GM12878 (cell line): Measurements from ENCODE around the gene RND2. TPM values are rescaled to one million over a fixed set of nuclear protein-coding genes. Genes with fewer than 3 reads are reported as not detected.

ENCODE experiments used
- ATAC-seq: fragments of 200-7000 bp; cut with Tn5 transposase; 3 replicates; pipeline ENCODE4 v1.9.1; 2020; ENCODE audit warnings: mild to moderate bottlenecking, moderate library complexity
- BruUV-seq: library from RNA; stranded (reverse); fragments of 400-500 nt; replicated peaks from 2 replicates; lab custom pipeline; 2021; lab: Mats Ljungman, UMichigan
- CTCF ChIA-PET: fragments of 300-600 bp; sonication (Branson Sonifier 250); formaldehyde crosslinking; extraction: SDS; loops from one replicate; lab custom pipeline; 2021; ENCODE audit warnings: inconsistent platforms; lab: Yijun Ruan, JAX
- POLR2A ChIA-PET: fragments of 350-600 bp; formaldehyde crosslinking; extraction: SDS; loops from one replicate; lab custom pipeline; 2021; ENCODE audit warnings: inconsistent platforms; lab: Charles Lee
- RAD21 ChIA-PET: fragments of 300-600 bp; sonication (Branson Sonifier 250); formaldehyde crosslinking; loops from one replicate; lab custom pipeline; 2023; ENCODE audit warnings: antibody characterized with exemption; ENCODE audit not compliant: unreplicated experiment; lab: Charles Lee
- SMC1A ChIA-PET: fragments of 300-600 bp; sonication (Branson Sonifier 250); formaldehyde crosslinking; loops from one replicate; lab custom pipeline; 2023; ENCODE audit not compliant: unreplicated experiment, uncharacterized antibody; lab: Charles Lee
- DNase-seq: peaks from one replicate; pipeline ENCODE4 v3.0.0-alpha.2; 2011; ENCODE audit warnings: low read depth, low spot score
- FAIRE-seq: peaks from 3 replicates; lab custom pipeline; 2011; peaks lifted over from hg19 to GRCh38; lab: Jason Lieb, UNC
- H2AFZ ChIP-seq: 2 replicates; pipeline ENCODE4 v1.6.0; 2011; ENCODE audit warnings: low read depth, low read length, control low read depth; ENCODE audit not compliant: control insufficient read depth
- H3K27ac ChIP-seq: 2 replicates; pipeline ENCODE4 v1.5.1; 2011; ENCODE audit warnings: control low read depth; ENCODE audit not compliant: control insufficient read depth, insufficient read depth
- H3K27me3 ChIP-seq, 2 experiments: replicated peaks in 1 of 2; 2 replicates each; pipeline versions ENCODE4 v1.6.0 to v1.6.1; 2011; ENCODE audit warnings: low read length in 1 of 2; ENCODE audit not compliant: control insufficient read depth in 2 of 2, insufficient read depth in 2 of 2
- H3K36me3 ChIP-seq, 2 experiments: 2 replicates each; pipeline ENCODE4 v1.5.1; 2011; ENCODE audit warnings: low read length in 1 of 2; ENCODE audit not compliant: control insufficient read depth in 2 of 2, insufficient read depth in 2 of 2
- H3K4me1 ChIP-seq: 2 replicates; pipeline ENCODE4 v1.6.1; 2011; ENCODE audit warnings: mild to moderate bottlenecking, low read length, moderate library complexity, mixed read lengths; ENCODE audit not compliant: control insufficient read depth, insufficient read depth
- H3K4me2 ChIP-seq: 2 replicates; pipeline ENCODE4 v1.6.0; 2011; ENCODE audit warnings: control low read depth; ENCODE audit not compliant: control insufficient read depth, insufficient read depth
- H3K4me3 ChIP-seq: fragments of 200-600 bp; sonication (generic); 2 replicates; pipeline ENCODE4 v1.5.1; 2016
- H3K79me2 ChIP-seq: 2 replicates; pipeline ENCODE4 v1.6.0; 2011; ENCODE audit warnings: low read length; ENCODE audit not compliant: control insufficient read depth, insufficient read depth
- H3K9ac ChIP-seq: 2 replicates; pipeline ENCODE4 v1.8.0; 2011; ENCODE audit warnings: low read length, control low read depth, mixed read lengths; ENCODE audit not compliant: control insufficient read depth, insufficient read depth
- H3K9me3 ChIP-seq: replicated peaks from 3 replicates; pipeline ENCODE4 v1.5.1; 2011; ENCODE audit warnings: mild to moderate bottlenecking, low read length; ENCODE audit not compliant: control insufficient read depth, insufficient read depth
- H4K20me1 ChIP-seq: 2 replicates; pipeline ENCODE4 v1.6.0; 2011; ENCODE audit not compliant: control insufficient read depth, insufficient read depth
- BMI1 ChIP-seq: fragments of 450-650 bp; IDR thresholded peaks from 2 replicates; pipeline ENCODE4 v1.6.1; 2016; ENCODE audit warnings: mild to moderate bottlenecking, moderate library complexity, borderline replicate concordance
- IKZF2 ChIP-seq, 2 experiments: fragments of 450-650 bp; IDR thresholded peaks; 2 replicates each; pipeline ENCODE4 v1.6.1; 2017; ENCODE audit warnings: mild to moderate bottlenecking in 2 of 2, moderate library complexity in 2 of 2
- MYC ChIP-seq: IDR thresholded peaks from 2 replicates; pipeline ENCODE4 v1.6.1; 2011; ENCODE audit warnings: mild to moderate bottlenecking, low read length, moderate library complexity, inconsistent platforms; ENCODE audit not compliant: insufficient read depth, insufficient replicate concordance, insufficient read length, severe bottlenecking
- PML ChIP-seq: IDR thresholded peaks from 2 replicates; pipeline ENCODE4 v1.6.1; 2012; ENCODE audit warnings: low read length, inconsistent platforms
- POLR2A ChIP-seq: IDR thresholded peaks from 2 replicates; pipeline ENCODE4 v1.6.1; 2011; ENCODE audit warnings: low read depth, mild to moderate bottlenecking, low read length
- WGBS: methylation state at CpG from one replicate; pipeline ENCODE4 v1.1.6; 2016; ENCODE audit warnings: low lambda C conversion rate; ENCODE audit not compliant: insufficient replicate concordance, insufficient coverage; ENCODE audit errors: missing lambda C conversion rate; 5-methylcytosine and 5-hydroxymethylcytosine counted together
- in situ Hi-C: fragments of 300-500 bp; cut with MboI; formaldehyde crosslinking; loops from 9 replicates; pipeline ENCODE4 v1.14.3; 2018; ENCODE audit warnings: mixed read lengths
- intact Hi-C: fragments of 100-400 bp; cut with micrococcal nuclease; formaldehyde crosslinking; loops from one replicate; pipeline ENCODE4 v1.14.2; 2022; ENCODE audit not compliant: unreplicated experiment
- polyA plus RNA-seq, 11 experiments: library from polyadenylated mRNA; depleted of rRNA in 4 of 11; unstranded in 6 of 11; stranded (reverse) in 5 of 11; fragments of >200 nt; fragmentation: Nextera tagmentation in 4 of 11; fragmentation: Illumina TruSeq in 1 of 11; extraction: Ambion mirVana in 4 of 11; extraction: Trizol in 1 of 11; gene quantifications; 1 replicate in 1 of 11; 2 replicates in 10 of 11; pipeline versions ENCODE4 v1.2.1 to v1.2.3, GENCODE V29; 2011 to 2016; ENCODE audit warnings: inconsistent platforms in 2 of 11, missing spikeins in 2 of 11, low read depth in 1 of 11
- total RNA-seq, 4 experiments: library from RNA; depleted of rRNA in 3 of 4; stranded (reverse); fragments of >200 nt in 3 of 4; fragmentation: Illumina TruSeq in 1 of 4; extraction: Trizol in 1 of 4; gene quantifications; 2 replicates each; pipeline versions ENCODE4 v1.2.1 to v1.2.3, GENCODE V29; 2013 to 2021
- TF ChIP-seq, protein P1 (sequence below): IDR thresholded peaks from 2 replicates; pipeline ENCODE4 v1.6.1; 2012; ENCODE audit warnings: low read length, inconsistent platforms

The RND2 gene
- total and polyA plus RNA-seq, 10 of the 15 experiments (the other 5 are each of a cell fraction or from before 2014, with no cell fraction given) = 0.01 to 0.05 (median 0.03) TPM; not detected in 6

DNA sequence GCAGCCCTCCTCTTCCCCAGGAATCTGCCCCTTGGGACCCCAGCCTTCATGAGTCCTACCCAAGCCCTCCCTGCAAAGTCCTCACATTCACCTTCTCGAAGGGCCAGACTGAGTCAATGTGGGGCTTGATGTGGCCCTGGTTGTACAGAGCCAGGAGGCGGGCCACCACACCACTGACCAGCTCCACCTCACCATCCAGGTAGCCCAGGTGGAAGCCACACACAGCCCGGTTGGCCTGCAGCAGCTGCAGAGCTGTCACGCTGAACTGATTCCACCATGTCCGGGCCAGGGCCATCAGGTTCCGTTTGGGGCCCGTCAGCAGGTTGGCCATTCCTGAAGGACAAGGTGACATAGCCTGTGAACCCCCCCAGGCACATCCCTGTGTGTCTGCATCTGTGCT, 8.8 kb upstream of the RND2 start:
- intact Hi-C loops = no loop called here
- POLR2A ChIA-PET = no interaction called here

More for the DNA sequence above, 8.8 kb upstream of the RND2 start:
- Histone ChIP-seq H2AFZ (no peak overlapping the region), H3K9ac (no peak overlapping the region), H4K20me1 (no peaks in the 10 kb centered on the region), H3K4me1 (0 out of 2 replicates have a peak, but pooled peaks cover 3% of the 10 kb centered on the region), H3K27me3 (no peaks in the 10 kb centered on the region), H3K79me2 (no peaks in the 10 kb centered on the region), H3K9me3 (no peaks in the 10 kb centered on the region), H3K4me2 (no peak overlapping the region), H3K27ac (no peak overlapping the region), H3K4me3 (no peak overlapping the region), H3K36me3 (peaks cover 8 to 13% of the 10 kb centered on the region in 2 experiments)
- SMC1A ChIA-PET = no interaction called here
- no peak for FAIRE-seq
- CTCF ChIA-PET = no interaction called here
- RAD21 ChIA-PET = no interaction called here
- DNase-seq = no peak
- 73% methylated on average over 7 of the region's 7 CpGs for WGBS
- peak; percentile 68 for TF ChIP-seq POLR2A
- TF ChIP-seq MYC = no peak
- TF ChIP-seq PML = 0 out of 2 replicates have a peak, but pooled peaks have one; percentile 1
- no peak for TF ChIP-seq BMI1
- TF ChIP-seq IKZF2 (IDR thresholded peaks at IDR 0.05) = no peak
- TF ChIP-seq, protein P1, sequence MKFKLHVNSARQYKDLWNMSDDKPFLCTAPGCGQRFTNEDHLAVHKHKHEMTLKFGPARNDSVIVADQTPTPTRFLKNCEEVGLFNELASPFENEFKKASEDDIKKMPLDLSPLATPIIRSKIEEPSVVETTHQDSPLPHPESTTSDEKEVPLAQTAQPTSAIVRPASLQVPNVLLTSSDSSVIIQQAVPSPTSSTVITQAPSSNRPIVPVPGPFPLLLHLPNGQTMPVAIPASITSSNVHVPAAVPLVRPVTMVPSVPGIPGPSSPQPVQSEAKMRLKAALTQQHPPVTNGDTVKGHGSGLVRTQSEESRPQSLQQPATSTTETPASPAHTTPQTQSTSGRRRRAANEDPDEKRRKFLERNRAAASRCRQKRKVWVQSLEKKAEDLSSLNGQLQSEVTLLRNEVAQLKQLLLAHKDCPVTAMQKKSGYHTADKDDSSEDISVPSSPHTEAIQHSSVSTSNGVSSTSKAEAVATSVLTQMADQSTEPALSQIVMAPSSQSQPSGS = no peak
- BruUV-seq = no TSS peak
- no peak for ATAC-seq
- in situ Hi-C loops = no loop called here
